Left cardiac atrium (tissue), 4 donors: ENCODE measurements around the gene CMYA5. TPM values are rescaled to one million over a fixed set of nuclear protein-coding genes. Genes with fewer than 3 reads are reported as not detected.
"Not testable (repeated sequence)": the region's sequence is repeated elsewhere in the genome, so short reads cannot be mapped to it uniquely, and the experiment has no call there.

Experiments used
- ATAC-seq, 2 donors: fragments of 200-7000 bp; cut with Tn5 transposase; one replicate each; pipeline ENCODE4 v1.9.1; 2020; ENCODE audit warnings: mild to moderate bottlenecking in 2 of 2, moderate library complexity in 2 of 2
- DNase-seq: peaks from one replicate; pipeline ENCODE4 v3.0.0-alpha.2; 2020
- intact Hi-C, 2 donors: fragments of 100-400 bp; cut with DNase I; formaldehyde crosslinking; loops; one replicate each; pipeline versions ENCODE4 v1.14.1 to v1.15.1; 2022 to 2023
- total RNA-seq, 2 donors: library from RNA; stranded (reverse); fragmentation: NEBNext Ultra II Directional; extraction: Animal tissue kit (Norgen Biotek cat#: 25700); gene quantifications; one replicate each; pipeline ENCODE4 v1.2.1, GENCODE V29; 2021
- donor health status: DM: no; HTN: yes; CAD: no.
- donor health status: DM: no; HTN: yes; CAD: no; lungs with severe emphysema.
- donor health status: DM: yes; HTN: yes; CAD: no.
- donor health status: Dilated cardiomyopathy.

CMYA5 gene
- total RNA-seq, 2 donors from 2014 or later = 466 to 773 TPM

GRCh38 chr5:79697222-79698170 lies 7.9 kb downstream of the CMYA5 start:
- ATAC-seq = peak; percentile 72 to 86

GRCh38 chr5:79699763-79700400 lies 10.2 kb downstream of the CMYA5 start:
- DNase-seq = no peak
- intact Hi-C loops = loop anchor here in 1 of 2 donors (5.0 kb wide), 1 partner anchor 157 kb away; no protein-coding TSS in a partner anchor
- no peak for ATAC-seq

More at GRCh38 chr5:79697222-79698170, 7.9 kb downstream of the CMYA5 start:
- intact Hi-C loops = loop anchor here in 1 of 2 donors (5.0 kb wide), 1 partner anchor 160 kb away; no protein-coding TSS in a partner anchor
- peak; percentile 46 for DNase-seq

GRCh38 chr5:79702606-79703380 lies 13.2 kb downstream of the CMYA5 start:
- DNase-seq (no peak), ATAC-seq (no peak)
- intact Hi-C loops = no loop called here

- intact Hi-C loops = no loop called here
- no peak for DNase-seq
- no peak for ATAC-seq
Observed at GRCh38 chr5:79703381-79703645, 13.7 kb downstream of the CMYA5 start.

GRCh38 chr5:79704553-79704952 lies 14.9 kb downstream of the CMYA5 start:
- peak; percentile 23 to 51 for ATAC-seq
- no peak for DNase-seq
- intact Hi-C loops = no loop called here

- ATAC-seq (no peak), DNase-seq (no peak)
- intact Hi-C loops = no loop called here
Observed at GRCh38 chr5:79705632-79706031, 16.0 kb downstream of the CMYA5 start.

- DNase-seq, ATAC-seq, intact Hi-C loops: not testable (repeated sequence)
Observed at GRCh38 chr5:79706317-79706716, 16.7 kb downstream of the CMYA5 start.

- ATAC-seq (no peak), DNase-seq (no peak)
- intact Hi-C loops = no loop called here
Observed at GRCh38 chr5:79707535-79707934, 17.9 kb downstream of the CMYA5 start.

- no peak for ATAC-seq
- intact Hi-C loops = no loop called here
- DNase-seq = no peak
Observed at GRCh38 chr5:79712741-79713140, 23.1 kb downstream of the CMYA5 start.

- no peak for DNase-seq
- no peak for ATAC-seq
- intact Hi-C loops = no loop called here
Observed at GRCh38 chr5:79713727-79714126, 24.1 kb downstream of the CMYA5 start.

GRCh38 chr5:79716839-79717238 lies 27.2 kb downstream of the CMYA5 start:
- intact Hi-C loops = no loop called here
- ATAC-seq = no peak
- DNase-seq = no peak

- ATAC-seq = no peak
Observed at GRCh38 chr5:79720096-79720495, 30.5 kb downstream of the CMYA5 start.

GRCh38 chr5:79727451-79728355 lies 38.1 kb downstream of the CMYA5 start:
- intact Hi-C loops = no loop called here
- peak; percentile 85 to 88 for ATAC-seq
- peak; percentile 62 for DNase-seq

More at GRCh38 chr5:79720096-79720495, 30.5 kb downstream of the CMYA5 start:
- intact Hi-C loops = no loop called here
- DNase-seq = no peak

- intact Hi-C loops = no loop called here
- DNase-seq (no peak), ATAC-seq (peak; percentile 14 to 73)
Observed at GRCh38 chr5:79728396-79728795, 38.8 kb downstream of the CMYA5 start.

- no peak for DNase-seq
- intact Hi-C loops = no loop called here
- ATAC-seq = no peak
Observed at GRCh38 chr5:79729679-79730078, 40.0 kb downstream of the CMYA5 start.

GRCh38 chr5:79730564-79730963 lies 40.9 kb downstream of the CMYA5 start:
- intact Hi-C loops = no loop called here

GRCh38 chr5:79731775-79732174 lies 42.1 kb downstream of the CMYA5 start:
- intact Hi-C loops = no loop called here
- ATAC-seq (no peak), DNase-seq (no peak)

More at GRCh38 chr5:79730564-79730963, 40.9 kb downstream of the CMYA5 start:
- DNase-seq (no peak), ATAC-seq (no peak)
